ENCODE data around the gene VWA5B1.

VWA5B1 gene

GRCh38 chr1:20371411-20371810 lies 80.7 kb downstream of the VWA5B1 start:
- no peak for DNase-seq

- no peak for DNase-seq
These were observed 81.2 kb downstream of the VWA5B1 start for GRCh38 chr1:20371883-20372282.

- DNase-seq, result no peak
These were observed 82.0 kb downstream of the VWA5B1 start for GRCh38 chr1:20372676-20373075.

GRCh38 chr1:20373286-20373685 lies 82.6 kb downstream of the VWA5B1 start:
- DNase-seq, result no peak

- DNase-seq, result no peak
These were observed 83.1 kb downstream of the VWA5B1 start for GRCh38 chr1:20373764-20374163.

GRCh38 chr1:20375563-20375962 lies 84.9 kb downstream of the VWA5B1 start:
- no peak for DNase-seq

- DNase-seq, result no peak
These were observed 85.5 kb downstream of the VWA5B1 start for GRCh38 chr1:20376171-20376570.

- peak; percentile 58 for DNase-seq
These were observed 86.3 kb downstream of the VWA5B1 start for GRCh38 chr1:20376880-20377494.

GRCh38 chr1:20377516-20378270 lies 87.0 kb downstream of the VWA5B1 start:
- DNase-seq, result no peak

- DNase-seq, result no peak
These were observed 88.4 kb downstream of the VWA5B1 start for GRCh38 chr1:20379075-20379474.

GRCh38 chr1:20380175-20380574 lies 89.5 kb downstream of the VWA5B1 start:
- no peak for DNase-seq

- no peak for DNase-seq
These were observed 90.0 kb downstream of the VWA5B1 start for GRCh38 chr1:20380616-20381035.

GRCh38 chr1:20381045-20381641 lies 90.5 kb downstream of the VWA5B1 start:
- DNase-seq, result no peak

- no peak for DNase-seq
These were observed 91.3 kb downstream of the VWA5B1 start for GRCh38 chr1:20381961-20382360.

- DNase-seq, result peak; percentile 72
These were observed 92.0 kb downstream of the VWA5B1 start for GRCh38 chr1:20382711-20383110.

- DNase-seq, result peak; percentile 30
These were observed 93.0 kb downstream of the VWA5B1 start for GRCh38 chr1:20383631-20384030.

- DNase-seq, result no peak
These were observed 95.0 kb downstream of the VWA5B1 start for GRCh38 chr1:20385630-20386029.

- DNase-seq, result peak; percentile 65
These were observed 95.8 kb downstream of the VWA5B1 start for GRCh38 chr1:20386323-20387081.

GRCh38 chr1:20389571-20389970 lies 98.9 kb downstream of the VWA5B1 start:
- DNase-seq, result no peak

GRCh38 chr1:20390589-20391331 lies 100.1 kb downstream of the VWA5B1 start:
- DNase-seq, result no peak

GRCh38 chr1:20395255-20395654 lies 104.6 kb downstream of the VWA5B1 start:
- DNase-seq, result no peak

- DNase-seq, result no peak
These were observed 108.1 kb downstream of the VWA5B1 start for GRCh38 chr1:20398744-20399143.

GRCh38 chr1:20399196-20399595 lies 108.5 kb downstream of the VWA5B1 start:
- DNase-seq, result no peak
